Endometrial microvascular endothelial cells (primary cell): ENCODE measurements around the gene GALNT7. TPM values are rescaled to one million over a fixed set of nuclear protein-coding genes. Genes with fewer than 3 reads are reported as not detected.

Experiments used
- in situ Hi-C: cut with HindIII; loops from 2 replicates; pipeline ENCODE4 v1.10.0; 2017; ENCODE audit warnings: low sequenced_read_pairs, low pct_unique_long_range_greater_than_20kb; ENCODE audit errors: inconsistent ontology term
- total RNA-seq: library from RNA; depleted of rRNA; stranded (reverse); fragments of >200 nt; gene quantifications from one replicate; pipeline ENCODE4 v1.2.3, GENCODE V29; 2015; ENCODE audit errors: inconsistent ontology term

GALNT7 gene
- total RNA-seq, 1 donor from 2014 or later, result 38.7 TPM

DNA sequence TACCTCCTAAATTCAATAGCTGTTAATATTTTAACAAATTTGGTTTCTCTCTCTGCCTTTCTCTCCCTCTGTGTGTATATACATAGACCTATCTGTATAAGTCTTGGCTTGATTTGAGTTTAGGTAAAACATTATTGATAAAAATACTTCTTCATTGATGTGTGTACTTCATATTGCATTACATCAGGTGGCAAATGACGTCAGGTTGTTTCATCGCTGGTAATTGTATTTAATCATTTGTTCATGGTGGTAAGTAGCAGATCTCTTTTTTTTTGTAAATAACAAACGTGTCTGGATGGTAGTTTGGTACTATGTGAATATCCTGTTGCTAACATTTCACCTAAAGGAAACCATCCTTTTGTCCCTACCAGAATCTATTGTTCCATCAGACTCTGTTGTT lies 55.1 kb downstream of the GALNT7 start:
- in situ Hi-C loops, result no loop called here

DNA sequence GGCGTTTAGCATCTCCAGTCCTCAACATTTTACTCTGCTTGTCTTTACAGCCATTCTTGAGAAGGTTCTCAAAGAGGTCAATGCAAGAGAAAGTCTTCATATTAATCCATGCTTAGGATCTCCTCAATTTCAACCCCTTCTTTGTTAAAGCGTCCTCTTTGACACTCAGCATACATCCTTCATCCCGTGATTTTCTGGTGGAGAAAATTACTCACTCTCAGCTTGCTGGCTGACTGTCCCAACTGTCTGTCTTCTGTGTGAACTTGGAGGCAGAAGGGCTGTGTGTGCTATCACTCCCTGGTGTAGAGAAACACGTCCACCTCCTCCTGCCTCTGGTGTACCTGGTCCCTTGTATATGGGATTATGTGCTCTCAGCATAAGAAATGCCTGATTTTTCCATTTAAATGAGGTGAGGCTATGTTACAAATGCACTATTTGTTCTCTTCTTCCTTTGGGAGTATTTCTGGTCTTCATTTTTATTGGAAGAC lies 57.8 kb downstream of the GALNT7 start:
- in situ Hi-C loops, result no loop called here

DNA sequence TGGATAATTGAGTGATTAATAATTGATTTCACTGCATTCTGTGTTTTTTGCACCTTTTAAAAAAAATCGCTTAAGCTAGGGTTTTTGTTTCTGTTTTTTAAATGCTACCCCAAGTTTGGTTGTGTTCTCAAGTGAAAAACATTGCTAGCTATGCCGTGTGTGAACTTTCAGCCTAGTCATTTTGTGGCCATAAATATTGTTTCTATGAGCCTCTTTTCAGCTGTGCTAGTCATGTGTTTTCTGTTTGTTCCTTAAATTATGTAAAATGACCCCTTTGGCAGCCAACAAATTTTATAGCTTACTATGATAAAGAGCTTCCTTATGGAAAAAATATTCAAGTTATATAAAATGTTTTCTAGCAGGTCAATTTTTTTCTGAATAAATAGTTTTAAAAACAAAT lies 59.1 kb downstream of the GALNT7 start:
- in situ Hi-C loops, result no loop called here

- in situ Hi-C loops, result no loop called here
These were observed 61.5 kb downstream of the GALNT7 start for GRCh38 chr4:173230062-173230461.

DNA sequence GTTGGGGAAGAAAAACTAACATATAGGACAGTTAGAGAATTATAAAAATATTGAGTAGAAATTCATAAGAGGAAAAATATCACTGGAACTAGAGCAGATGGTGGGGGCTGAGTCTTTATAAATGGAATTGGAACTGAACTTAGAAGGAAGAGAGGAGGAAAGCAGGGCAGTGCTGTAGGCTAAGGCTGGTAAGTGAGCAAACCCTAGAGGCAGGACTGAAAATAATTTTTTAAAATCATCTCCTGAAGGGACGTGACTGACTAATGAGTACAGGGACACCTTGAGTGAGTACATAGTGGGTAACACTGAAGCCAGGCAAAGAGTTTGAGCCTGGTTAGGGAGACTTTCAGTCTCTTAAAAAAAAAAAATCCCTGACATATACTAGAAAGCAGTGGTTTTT lies 63.3 kb downstream of the GALNT7 start:
- in situ Hi-C loops, result no loop called here

DNA sequence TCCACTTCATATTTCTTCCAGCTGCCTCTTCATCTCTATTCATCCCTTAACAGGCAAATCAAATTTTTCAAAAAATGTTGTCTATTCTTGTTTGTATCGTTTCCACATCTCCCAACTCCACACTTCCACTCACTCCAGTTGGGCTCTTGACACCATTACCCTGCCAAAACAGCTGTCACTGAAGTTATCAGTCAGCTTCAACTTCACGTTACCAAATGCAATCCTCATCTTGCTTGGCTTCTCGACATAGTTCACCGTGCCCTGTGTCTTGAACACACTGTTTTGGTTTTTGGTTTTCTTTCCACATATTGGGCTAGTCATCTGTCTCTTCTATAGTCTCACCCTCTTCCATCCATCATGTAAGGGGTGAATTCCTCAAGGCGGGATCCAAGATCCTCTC lies 65.2 kb downstream of the GALNT7 start:
- in situ Hi-C loops, result no loop called here

GRCh38 chr4:173235050-173235449 lies 66.4 kb downstream of the GALNT7 start:
- in situ Hi-C loops, result no loop called here

DNA sequence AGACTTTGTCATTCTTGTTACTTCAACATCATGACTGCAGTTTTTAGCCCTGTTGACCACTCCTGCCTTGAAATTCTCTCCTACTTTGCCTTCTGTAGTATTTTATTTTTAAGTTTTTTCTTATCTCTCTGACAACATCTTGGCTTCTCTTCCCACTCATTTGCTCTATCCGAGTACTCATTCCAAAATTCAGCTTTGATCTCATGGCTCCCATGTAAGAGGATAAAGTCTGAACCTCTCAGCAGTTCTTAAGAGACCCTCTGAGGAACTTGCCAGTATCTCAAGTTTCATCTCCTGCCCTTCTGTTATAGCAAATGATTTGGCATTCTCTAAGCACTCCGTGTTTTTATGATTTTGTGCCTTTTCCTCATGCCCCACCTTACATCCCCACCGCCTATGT lies 67.7 kb downstream of the GALNT7 start:
- in situ Hi-C loops, result no loop called here

DNA sequence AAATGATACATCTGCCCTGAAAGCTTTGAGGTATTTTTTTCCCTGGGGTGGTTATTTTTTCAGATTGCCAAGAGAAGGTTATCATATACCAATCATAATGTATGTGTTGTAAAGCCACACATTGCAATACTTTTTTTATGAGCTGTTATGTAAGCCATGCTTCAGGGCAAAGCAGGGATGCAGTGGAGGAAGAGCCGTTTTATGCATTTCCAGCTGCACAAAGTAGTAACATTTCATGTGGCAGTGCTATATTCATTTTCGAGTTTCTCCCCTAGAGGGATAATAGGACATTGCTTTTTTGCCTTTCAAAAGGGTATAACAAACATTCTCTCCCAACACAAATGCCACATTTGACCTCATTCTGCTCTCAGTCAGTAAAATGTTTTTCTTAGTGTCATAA lies 68.5 kb downstream of the GALNT7 start:
- in situ Hi-C loops, result no loop called here

GRCh38 chr4:173237762-173238161 lies 69.2 kb downstream of the GALNT7 start:
- in situ Hi-C loops, result no loop called here

DNA sequence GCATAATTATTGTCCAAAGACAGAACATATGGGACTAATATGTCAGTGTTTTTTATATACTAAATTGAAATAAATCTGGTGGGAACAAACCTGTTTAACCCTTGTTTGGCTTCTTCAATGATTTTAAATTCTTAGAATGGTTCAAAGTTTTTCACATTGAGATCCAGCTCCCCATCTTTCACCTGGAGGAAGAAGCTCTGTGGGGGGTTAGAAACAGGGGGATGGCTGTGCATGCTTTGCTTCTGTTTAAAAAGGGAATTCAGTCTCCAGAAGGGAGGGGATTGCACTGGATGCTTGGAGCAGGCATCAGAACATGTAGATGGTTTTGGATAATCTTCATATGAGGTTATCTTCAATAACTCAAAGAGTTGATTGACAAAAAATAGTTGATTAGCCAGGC lies 72.1 kb downstream of the GALNT7 start:
- in situ Hi-C loops, result no loop called here

DNA sequence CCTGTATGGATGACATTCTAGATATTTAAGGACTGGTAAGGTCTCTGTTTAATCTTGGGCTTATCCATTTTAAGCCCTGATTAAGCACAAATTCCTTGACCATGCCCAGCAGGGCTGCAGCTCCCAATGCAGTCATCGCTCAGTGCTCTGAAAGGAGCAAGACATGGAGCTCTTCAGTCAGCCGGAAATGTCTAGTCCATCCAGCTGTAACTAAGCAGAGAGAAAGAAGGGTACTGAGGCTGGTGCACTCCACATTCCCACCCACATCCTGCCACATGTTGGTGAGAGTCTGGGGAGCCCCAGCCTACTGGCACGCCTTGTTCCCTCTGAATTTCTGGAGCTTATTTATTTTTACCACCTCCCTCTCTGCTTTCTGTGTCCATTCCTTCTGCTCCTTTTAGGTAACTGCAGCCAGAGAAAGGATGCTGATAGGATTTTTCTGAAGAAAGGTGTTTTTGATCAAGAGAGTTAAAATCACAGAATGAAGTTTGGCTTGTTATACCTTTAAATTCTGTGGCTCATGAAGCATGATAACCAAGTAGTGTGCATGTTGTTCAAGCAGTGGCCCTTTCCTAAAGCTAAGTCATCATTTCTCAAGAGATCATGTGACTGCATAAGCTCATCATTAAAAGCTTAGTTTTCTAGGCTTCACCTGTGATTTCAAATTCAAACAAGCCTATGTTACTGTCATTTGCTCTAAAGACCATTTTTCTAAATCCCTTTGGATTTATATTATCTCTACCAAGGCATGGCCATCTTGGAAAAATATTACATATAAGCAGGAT lies 74.0 kb downstream of the GALNT7 start:
- in situ Hi-C loops, result no loop called here

GRCh38 chr4:173243321-173243720 lies 74.7 kb downstream of the GALNT7 start:
- in situ Hi-C loops, result no loop called here

GRCh38 chr4:173243917-173244658 lies 75.5 kb downstream of the GALNT7 start:
- in situ Hi-C loops, result no loop called here

DNA sequence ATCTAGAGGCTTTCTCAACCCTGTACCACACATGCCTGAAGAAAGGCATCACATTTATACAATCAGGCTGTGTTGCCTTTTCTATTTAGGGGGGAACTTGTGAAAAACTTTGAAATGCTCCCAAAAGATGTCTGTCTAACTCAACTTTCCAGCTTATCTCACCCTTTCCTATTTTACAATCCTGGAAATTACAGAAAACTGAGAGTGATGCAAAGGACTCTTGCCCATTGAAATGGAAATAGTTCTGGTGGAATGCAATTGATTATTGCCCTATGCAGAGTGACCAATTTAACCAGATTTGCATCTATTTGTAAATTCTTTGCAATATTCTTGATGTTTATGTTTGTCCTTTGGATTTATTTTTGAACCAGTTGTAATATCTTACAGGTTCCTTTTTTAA lies 77.3 kb downstream of the GALNT7 start:
- in situ Hi-C loops, result no loop called here

DNA sequence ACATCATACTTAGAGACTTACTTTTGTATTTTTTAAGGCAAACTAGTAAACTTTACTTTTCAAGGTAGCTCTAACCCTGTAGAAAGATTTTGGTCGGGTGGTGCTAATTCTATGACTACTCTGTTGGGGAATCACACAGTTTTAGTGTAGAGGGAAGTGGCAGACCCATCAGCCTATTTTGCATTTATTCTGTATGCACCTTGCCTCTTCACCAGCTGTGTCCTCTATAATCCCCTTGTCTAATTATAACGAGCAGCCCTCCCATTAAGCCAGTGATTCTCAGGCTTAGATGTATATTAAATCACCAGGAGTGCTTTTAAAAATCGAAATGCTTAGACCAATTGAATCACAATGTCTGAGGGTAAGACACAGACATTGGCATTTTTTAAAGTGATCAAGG lies 78.1 kb downstream of the GALNT7 start:
- in situ Hi-C loops, result no loop called here

- in situ Hi-C loops, result no loop called here
These were observed 78.7 kb downstream of the GALNT7 start for GRCh38 chr4:173247321-173247720.

DNA sequence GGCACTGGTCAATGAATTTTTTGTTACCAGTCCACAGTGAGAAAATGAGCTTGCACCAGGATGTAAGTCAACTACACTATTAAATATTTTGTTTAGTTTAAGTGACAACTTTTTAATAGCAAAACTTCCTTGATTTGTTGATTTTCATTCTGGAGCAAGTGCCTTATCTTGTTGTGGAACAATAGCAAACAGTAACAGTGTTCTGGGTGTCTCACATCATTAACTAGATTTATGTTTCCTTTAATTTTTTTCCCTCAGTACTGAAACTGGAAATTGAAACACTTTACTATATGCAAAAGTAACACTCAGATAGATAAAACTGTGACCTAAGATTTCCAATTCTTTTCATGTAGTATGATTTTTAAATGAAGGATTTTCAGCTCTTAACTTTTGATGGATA lies 80.1 kb downstream of the GALNT7 start:
- in situ Hi-C loops, result no loop called here

- in situ Hi-C loops, result loop anchor here (25.0 kb wide), 1 partner anchor 240 kb away; no protein-coding TSS in a partner anchor
These were observed 83.7 kb downstream of the GALNT7 start for GRCh38 chr4:173252024-173252935.
